GM12891 (cell line): ENCODE data around the gene GPR61.

Source experiments
- POLR2A ChIP-seq: IDR thresholded peaks from 2 replicates; pipeline ENCODE4 v1.6.1; 2011; ENCODE audit warnings: low read depth, low read length, control low read depth
- SPI1 ChIP-seq: IDR thresholded peaks from 2 replicates; pipeline ENCODE4 v1.6.1; 2011; ENCODE audit warnings: low read depth, low read length, control low read depth
- TAF1 ChIP-seq: IDR thresholded peaks from 2 replicates; pipeline ENCODE4 v1.6.1; 2011; ENCODE audit warnings: low read depth, low read length, control low read depth

GRCh38 chr1:109538827-109539555, 681 bp upstream of the GPR61 start:
- TF ChIP-seq POLR2A, result no peak
- TF ChIP-seq TAF1, result no peak
- TF ChIP-seq SPI1, result no peak
